ENCODE results near the gene TBX2. TPM values are rescaled to one million over a fixed set of nuclear protein-coding genes. Genes with fewer than 3 reads are reported as not detected.

The TBX2 gene
- total RNA-seq, 1 experiment from 2014 or later, result not detected

GRCh38 chr17:61351745-61352407, 47.8 kb upstream of the TBX2 start:
- Mint-ChIP-seq H3K27ac (no peak overlapping the region), H3K9me3 (no peaks in the 10 kb centered on the region)
- no peak overlapping the region for H2BK120ac ChIP-seq (ENCODE audit: low read depth, low read length, poor library complexity, severe bottlenecking)

More at GRCh38 chr17:61351745-61352407, 47.8 kb upstream of the TBX2 start:
- Mint-ChIP-seq H3K27me3 (ENCODE audit: low read depth) (no peaks in the 10 kb centered on the region; the same call in 1 of the 2 replicates), H3K4me1 (peaks cover 28 to 33% of the 10 kb centered on the region in 2 experiments), H3K4me3 (no peak overlapping the region), H3K36me3 (ENCODE audit: insufficient read depth in 1 of 3, low read depth in 3 of 3) (no peaks in the 10 kb centered on the region; a peak in 1 of 7 replicates)
- H3K27me3 ChIP-seq (ENCODE audit: insufficient read depth, low read length), result no peaks in the 10 kb centered on the region
- H3K56ac ChIP-seq (ENCODE audit: insufficient read length, low read depth, low read length), result no peak overlapping the region
- H3T11ph ChIP-seq (ENCODE audit: low read length), result no peak overlapping the region
- no peak overlapping the region for H3K14ac ChIP-seq (ENCODE audit: insufficient read depth, low read length)
- H3K4ac ChIP-seq (ENCODE audit: low read depth, low read length), result no peak overlapping the region
- H4K8ac ChIP-seq (replicated peaks; ENCODE audit: insufficient read length, low read depth, low read length), result no peak overlapping the region
- H2BK20ac ChIP-seq (ENCODE audit: low read depth, low read length, poor library complexity, severe bottlenecking), result no peak overlapping the region
- H2AFZ ChIP-seq (ENCODE audit: low read length), result no peak overlapping the region
- no peak overlapping the region for H3K18ac ChIP-seq (ENCODE audit: insufficient read length, low read depth, low read length)
- no peak overlapping the region for H3K4me2 ChIP-seq (ENCODE audit: insufficient read depth, insufficient read length, low read length)
- no peak for DNase-seq
- no peak overlapping the region for H2BK15ac ChIP-seq (ENCODE audit: low read depth, low read length)
- no peak overlapping the region for H2BK12ac ChIP-seq (ENCODE audit: insufficient read length, low read depth, low read length)
- H4K91ac ChIP-seq (ENCODE audit: insufficient read length, low read depth, low read length), result no peak overlapping the region
- H3K9ac ChIP-seq (ENCODE audit: extremely low read depth, insufficient read length, low read length), result no peak overlapping the region
- no peak overlapping the region for H2BK5ac ChIP-seq (ENCODE audit: insufficient read length, low read length)
- H2AK5ac ChIP-seq (ENCODE audit: insufficient read length, low read length), result no peak overlapping the region
- no peaks in the 10 kb centered on the region for H3K79me1 ChIP-seq (ENCODE audit: insufficient read depth, low read depth, low read length, poor library complexity, severe bottlenecking)
- H3K23me2 ChIP-seq (ENCODE audit: insufficient read length, low read depth, low read length, poor library complexity, severe bottlenecking), result no peaks in the 10 kb centered on the region
- H3K27ac ChIP-seq (ENCODE audit: insufficient read length, low read depth, low read length), result no peak overlapping the region
- WGBS (ENCODE audit: extremely low coverage, insufficient read length, low lambda C conversion rate), result no CpG with 5 or more reads among the region's 5 CpGs
- H3K79me2 ChIP-seq (ENCODE audit: insufficient read depth, low read length), result no peaks in the 10 kb centered on the region
- no peak overlapping the region for H4K5ac ChIP-seq (ENCODE audit: insufficient read length, low read depth, low read length)
- peaks cover 3% of the 10 kb centered on the region; the same call in 1 of the 2 replicates for H3K4me1 ChIP-seq (ENCODE audit: insufficient read depth, low read length)
- H4K20me1 ChIP-seq (ENCODE audit: control insufficient read depth, insufficient read depth, insufficient read length), result no peaks in the 10 kb centered on the region
- no peak for TF ChIP-seq CTCF (conservative IDR thresholded peaks at IDR 0.05)
- H3K23ac ChIP-seq (ENCODE audit: insufficient read length, low read depth, low read length), result no peak overlapping the region
- H3K9me3 ChIP-seq (ENCODE audit: control insufficient read depth, low read depth, low read length), result no peaks in the 10 kb centered on the region

All from H9 (cell line).